Mesodermal cell (in vitro differentiated cells): Measurements from ENCODE around the gene IGFL1.
"Not testable (repeated sequence)": the region's sequence is repeated elsewhere in the genome, so short reads cannot be mapped to it uniquely, and the experiment has no call there.

Source experiments
- H3K27ac ChIP-seq: 2 replicates; pipeline ENCODE4 v1.7.0; 2013; ENCODE audit warnings: mild to moderate bottlenecking, low read depth, low read length, moderate library complexity; ENCODE audit not compliant: severe bottlenecking
- H3K36me3 ChIP-seq: 2 replicates; pipeline ENCODE4 v1.7.1; 2013; ENCODE audit warnings: mild to moderate bottlenecking, low read length, moderate library complexity; ENCODE audit not compliant: control insufficient read depth, insufficient read depth
- H3K4me1 ChIP-seq: one replicate; pipeline ENCODE4 v1.7.1; 2013; ENCODE audit warnings: mild to moderate bottlenecking, low read length; ENCODE audit not compliant: insufficient read depth, control insufficient read depth, poor library complexity, severe bottlenecking
- H3K4me3 ChIP-seq: 2 replicates; pipeline ENCODE4 v1.7.0; 2013; ENCODE audit warnings: low read length, control low read depth, mild to moderate bottlenecking; ENCODE audit not compliant: insufficient read depth, poor library complexity, severe bottlenecking; ENCODE audit errors: extremely low read depth
- H3K9me3 ChIP-seq: 2 replicates; pipeline ENCODE4 v1.7.1; 2013; ENCODE audit warnings: mild to moderate bottlenecking, low read length, moderate library complexity; ENCODE audit not compliant: control insufficient read depth
- WGBS, 2 experiments: methylation state at CpG; one replicate each; pipeline ENCODE4 v1.1.5; 2013; ENCODE audit warnings: missing lambda C conversion rate in 2 of 2; ENCODE audit not compliant: insufficient coverage in 2 of 2; 5-methylcytosine and 5-hydroxymethylcytosine counted together

The IGFL1 gene

DNA sequence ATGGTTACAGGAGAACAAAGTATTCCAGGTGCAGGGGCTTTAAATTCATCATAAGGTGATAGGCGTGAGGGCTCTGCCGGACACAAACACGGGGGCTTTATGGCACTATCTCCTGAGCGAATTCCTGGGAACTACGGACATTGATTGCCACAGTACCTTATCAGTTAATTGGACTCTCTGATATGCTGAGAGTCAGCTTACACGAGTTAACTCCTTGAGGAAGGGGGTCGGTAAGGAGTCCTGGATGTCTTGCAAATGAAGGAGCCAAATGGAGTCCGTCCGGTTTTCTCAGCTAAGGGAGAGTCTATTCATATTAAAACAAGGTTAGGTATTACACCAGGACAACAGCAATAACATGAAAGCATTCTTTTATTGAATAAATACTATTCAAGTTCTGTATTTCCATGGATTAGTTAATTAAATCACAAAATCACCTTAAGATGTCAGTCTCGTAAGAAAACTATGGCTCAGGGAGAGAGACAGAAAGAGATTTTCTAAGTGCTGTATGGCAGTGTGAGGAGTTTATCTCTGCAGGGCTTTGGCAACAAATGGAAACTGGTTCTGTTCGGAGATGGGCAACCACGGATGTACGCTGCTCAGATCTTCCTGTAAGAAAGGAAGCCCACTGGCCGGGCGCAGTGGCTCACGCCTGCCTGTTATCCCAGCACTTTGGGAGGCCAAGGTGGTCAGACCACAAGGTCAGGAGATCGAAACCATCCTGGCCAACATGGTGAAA is 41.1 kb downstream of the IGFL1 start:
- H3K36me3 ChIP-seq = no peaks in the 10 kb centered on the region
- 46 to 48% methylated on average over 13 of the region's 17 CpGs for WGBS, 2 experiments
- no peaks in the 10 kb centered on the region for H3K9me3 ChIP-seq
- no peak overlapping the region for H3K4me3 ChIP-seq
- peaks cover 20% of the 10 kb centered on the region for H3K4me1 ChIP-seq
- H3K27ac ChIP-seq = no peak overlapping the region

- Histone ChIP-seq H3K9me3 (no peaks in the 10 kb centered on the region), H3K4me3 (no peak overlapping the region), H3K36me3 (no peaks in the 10 kb centered on the region), H3K27ac (peak overlapping the region; percentile 79), H3K4me1 (peaks cover 20% of the 10 kb centered on the region)
- WGBS, 2 experiments = 74 to 76% methylated on average over 5 to 7 of the region's 8 CpGs
Observed at GRCh38 chr19:46271481-46272197, 42.1 kb downstream of the IGFL1 start.

GRCh38 chr19:46273931-46274330 is 44.4 kb downstream of the IGFL1 start:
- not testable (repeated sequence) for H3K27ac ChIP-seq, H3K4me3 ChIP-seq, H3K36me3 ChIP-seq, H3K9me3 ChIP-seq
- peaks cover 20% of the 10 kb centered on the region for H3K4me1 ChIP-seq
- 94 to 96% methylated on average over 5 to 6 of the region's 6 CpGs for WGBS, 2 experiments

DNA sequence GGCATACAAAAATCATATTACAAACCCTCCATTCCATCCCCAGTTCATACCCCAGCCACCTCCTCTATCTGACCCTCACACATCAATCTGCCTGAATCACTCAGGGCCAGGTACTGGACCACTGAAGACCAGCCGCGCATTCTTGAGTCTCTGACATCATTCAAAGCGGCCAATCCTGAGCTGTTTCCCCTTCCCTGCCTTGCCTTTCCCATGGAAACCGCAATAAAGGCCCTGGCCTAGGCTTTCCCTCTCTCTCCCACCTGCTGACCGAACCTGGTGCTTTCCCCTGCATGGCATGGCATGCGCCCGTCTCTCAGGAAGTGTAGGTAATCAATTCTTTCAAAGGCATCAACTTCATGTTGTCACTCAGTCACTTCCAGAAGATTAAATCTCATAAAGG is 49.6 kb downstream of the IGFL1 start:
- no peaks in the 10 kb centered on the region for H3K36me3 ChIP-seq
- WGBS, 2 experiments = 79 to 83% methylated on average over 7 of the region's 7 CpGs
- H3K9me3 ChIP-seq = no peaks in the 10 kb centered on the region
- H3K27ac ChIP-seq = no peak overlapping the region
- H3K4me1 ChIP-seq = no peaks in the 10 kb centered on the region
- H3K4me3 ChIP-seq = no peak overlapping the region
